Cardiac muscle cell (in vitro differentiated cells and primary cell): ENCODE data around the gene PRR15L. TPM values are rescaled to one million over a fixed set of nuclear protein-coding genes. Genes with fewer than 3 reads are reported as not detected.

Experiments used
- DNase-seq, 2 donors: peaks; one replicate each; pipeline versions ENCODE4 v3.0.0 to v3.0.0-alpha.2; 2010 to 2017; ENCODE audit warnings: low read depth in 1 of 2, low spot score in 1 of 2
- H3K27ac ChIP-seq: fragments of 200-600 bp; sonication (generic); 2 replicates; pipeline ENCODE4 v1.5.1; 2016
- H3K27me3 ChIP-seq: fragments of 200-600 bp; sonication (generic); 2 replicates; pipeline ENCODE4 v1.6.0; 2016; ENCODE audit warnings: control low read depth
- H3K36me3 ChIP-seq: fragments of 200-600 bp; sonication (generic); 2 replicates; pipeline ENCODE4 v1.5.1; 2016; ENCODE audit warnings: control low read depth
- H3K4me1 ChIP-seq: fragments of 200-600 bp; sonication (generic); 2 replicates; pipeline ENCODE4 v1.8.1; 2017; ENCODE audit warnings: low read depth, mild to moderate bottlenecking, mixed run types
- H3K4me3 ChIP-seq: fragments of 200-600 bp; sonication (generic); 2 replicates; pipeline ENCODE4 v1.5.1; 2016; ENCODE audit warnings: mild to moderate bottlenecking
- H3K9me3 ChIP-seq: fragments of 200-600 bp; sonication (generic); 2 replicates; pipeline ENCODE4 v1.5.1; 2017; ENCODE audit warnings: low read depth, mild to moderate bottlenecking, control low read depth
- CTCF ChIP-seq: IDR thresholded peaks from 2 replicates; pipeline ENCODE4 v1.5.1; 2012; ENCODE audit warnings: low read depth, mild to moderate bottlenecking, low read length
- polyA plus RNA-seq: library from polyadenylated mRNA; unstranded; fragments of >200 nt; fragmentation: Nextera tagmentation; extraction: Ambion mirVana; gene quantifications from 2 replicates; pipeline ENCODE4 v1.2.1, GENCODE V29; 2016
- total RNA-seq: library from RNA; depleted of rRNA; stranded (reverse); fragments of >200 nt; gene quantifications from 2 replicates; pipeline ENCODE4 v1.2.3, GENCODE V29; 2016

Gene PRR15L
- total and polyA plus RNA-seq, 2 experiments from 2014 or later, result not detected

DNA sequence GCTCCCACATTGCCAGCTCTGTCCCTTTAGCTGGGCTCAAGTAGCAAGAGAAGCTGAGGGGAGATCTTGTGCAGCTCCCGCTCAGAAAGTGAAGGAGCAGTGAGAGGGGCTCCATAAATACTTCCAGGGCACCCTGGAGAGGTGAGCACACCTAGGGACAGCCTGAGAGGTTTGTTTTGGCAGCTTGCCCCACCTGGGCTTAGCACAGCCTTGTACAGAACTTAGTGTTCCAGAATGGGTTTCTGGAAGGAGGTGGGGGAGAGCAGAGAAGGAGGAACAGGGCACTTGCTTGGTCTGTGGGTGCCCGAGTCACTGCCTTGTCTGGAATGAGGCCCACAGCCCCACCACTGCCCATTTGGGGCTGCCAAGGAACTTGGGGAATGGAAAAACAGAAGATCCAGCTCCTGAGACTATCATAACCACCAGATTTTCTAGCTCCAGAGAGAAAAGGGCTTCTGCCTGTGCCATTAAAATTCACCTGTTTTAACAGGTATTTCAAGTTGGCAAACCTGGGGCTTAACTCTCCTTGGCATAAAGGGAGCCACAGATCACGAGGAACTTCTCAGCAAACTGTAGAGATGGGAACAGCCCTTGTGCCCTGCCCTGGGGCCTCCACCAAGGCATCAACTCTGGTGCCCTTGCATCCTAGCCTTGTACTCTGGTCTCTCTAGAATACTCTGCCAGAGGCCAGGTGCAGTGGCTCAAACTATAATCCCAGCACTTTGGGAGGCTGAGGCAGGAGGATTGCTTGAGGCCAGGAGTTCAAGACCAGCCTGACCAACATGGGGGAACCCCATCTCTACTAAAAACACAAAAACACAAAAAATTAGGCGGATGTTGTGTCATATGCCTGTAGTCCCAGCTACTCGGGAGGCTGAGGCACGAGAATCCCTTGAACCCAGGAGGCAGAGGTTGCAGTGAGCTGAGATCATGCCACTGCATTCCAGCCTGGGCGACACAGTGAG is 1.9 kb downstream of the PRR15L start:
- H3K36me3 ChIP-seq, result no peaks in the 10 kb centered on the region
- no peaks in the 10 kb centered on the region for H3K27me3 ChIP-seq
- DNase-seq, result no peak
- TF ChIP-seq CTCF, result no peak
- H3K27ac ChIP-seq, result no peak overlapping the region
- no peaks in the 10 kb centered on the region for H3K9me3 ChIP-seq
- no peak overlapping the region for H3K4me3 ChIP-seq
- H3K4me1 ChIP-seq, result peaks cover 4% of the 10 kb centered on the region

DNA sequence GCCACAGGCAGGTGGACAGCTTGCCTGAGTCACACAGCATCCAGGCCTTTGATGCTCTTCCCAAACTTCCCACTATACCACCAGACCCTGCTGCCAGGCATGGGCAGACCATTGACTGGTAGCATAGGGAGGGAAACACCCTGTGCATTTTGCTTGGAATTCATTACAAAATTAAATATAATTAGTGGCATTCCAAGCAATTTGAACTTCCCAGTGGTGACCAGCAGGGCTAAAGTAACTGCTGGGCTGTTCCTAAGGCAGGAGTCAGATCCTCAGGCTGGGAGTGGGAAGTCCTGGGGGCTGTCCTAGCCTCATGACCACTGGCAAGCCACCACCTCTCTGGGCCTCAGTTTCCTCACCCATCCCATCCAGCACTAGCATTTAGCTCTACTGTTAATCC is 3.8 kb downstream of the PRR15L start:
- TF ChIP-seq CTCF, result no peak
- Histone ChIP-seq H3K27ac (no peak overlapping the region), H3K9me3 (no peaks in the 10 kb centered on the region), H3K36me3 (no peaks in the 10 kb centered on the region), H3K4me1 (peaks cover 4% of the 10 kb centered on the region), H3K4me3 (no peak overlapping the region), H3K27me3 (no peaks in the 10 kb centered on the region)
- no peak for DNase-seq

- no peaks in the 10 kb centered on the region for H3K9me3 ChIP-seq
- no peaks in the 10 kb centered on the region for H3K27me3 ChIP-seq
- H3K36me3 ChIP-seq, result no peaks in the 10 kb centered on the region
- H3K4me1 ChIP-seq, result peaks cover 2% of the 10 kb centered on the region
- H3K4me3 ChIP-seq, result no peak overlapping the region
- DNase-seq, result no peak
- H3K27ac ChIP-seq, result no peak overlapping the region
- TF ChIP-seq CTCF, result no peak
Observed at GRCh38 chr17:47952171-47953021, 5.3 kb downstream of the PRR15L start.

DNA sequence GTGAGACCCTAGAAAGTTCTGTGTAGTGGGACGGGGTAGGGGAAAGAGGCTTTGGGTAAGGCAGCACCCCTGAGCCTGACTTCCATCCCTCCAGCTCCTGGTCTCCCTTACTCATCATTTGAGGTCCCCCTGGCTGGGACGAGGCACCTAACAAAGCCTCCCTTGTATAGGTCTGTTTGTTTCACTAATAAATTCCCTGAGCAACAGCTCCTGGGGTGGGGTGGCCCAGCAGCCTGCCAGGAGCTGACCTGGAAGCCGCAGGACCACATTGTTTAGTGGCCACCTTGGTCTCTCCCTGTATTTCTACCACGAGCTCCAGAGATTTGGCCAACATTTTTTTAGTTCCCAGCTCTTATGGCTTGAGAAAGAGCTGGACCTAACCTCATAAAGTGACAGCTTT is 7.2 kb downstream of the PRR15L start:
- no peak for TF ChIP-seq CTCF
- Histone ChIP-seq H3K27me3 (no peaks in the 10 kb centered on the region), H3K27ac (no peak overlapping the region), H3K9me3 (no peaks in the 10 kb centered on the region), H3K36me3 (no peaks in the 10 kb centered on the region), H3K4me3 (no peak overlapping the region), H3K4me1 (no peaks in the 10 kb centered on the region)
- DNase-seq, result no peak

- Histone ChIP-seq H3K27me3 (no peaks in the 10 kb centered on the region), H3K4me3 (no peak overlapping the region), H3K9me3 (no peaks in the 10 kb centered on the region), H3K4me1 (no peaks in the 10 kb centered on the region), H3K27ac (no peak overlapping the region), H3K36me3 (no peaks in the 10 kb centered on the region)
- DNase-seq, result no peak
- TF ChIP-seq CTCF, result no peak
Observed at GRCh38 chr17:47949946-47950345, 7.7 kb downstream of the PRR15L start.
